GM12878 (cell line): Measurements from ENCODE around the gene TTC39B. TPM values are rescaled to one million over a fixed set of nuclear protein-coding genes. Genes with fewer than 3 reads are reported as not detected.

ENCODE experiments used
- ATAC-seq: fragments of 200-7000 bp; cut with Tn5 transposase; 3 replicates; pipeline ENCODE4 v1.9.1; 2020; ENCODE audit warnings: mild to moderate bottlenecking, moderate library complexity
- BruUV-seq: library from RNA; stranded (reverse); fragments of 400-500 nt; replicated peaks from 2 replicates; lab custom pipeline; 2021; lab: Mats Ljungman, UMichigan
- CTCF ChIA-PET: fragments of 300-600 bp; sonication (Branson Sonifier 250); formaldehyde crosslinking; extraction: SDS; loops from one replicate; lab custom pipeline; 2021; ENCODE audit warnings: inconsistent platforms; lab: Yijun Ruan, JAX
- POLR2A ChIA-PET: fragments of 350-600 bp; formaldehyde crosslinking; extraction: SDS; loops from one replicate; lab custom pipeline; 2021; ENCODE audit warnings: inconsistent platforms; lab: Charles Lee
- RAD21 ChIA-PET: fragments of 300-600 bp; sonication (Branson Sonifier 250); formaldehyde crosslinking; loops from one replicate; lab custom pipeline; 2023; ENCODE audit warnings: antibody characterized with exemption; ENCODE audit not compliant: unreplicated experiment; lab: Charles Lee
- SMC1A ChIA-PET: fragments of 300-600 bp; sonication (Branson Sonifier 250); formaldehyde crosslinking; loops from one replicate; lab custom pipeline; 2023; ENCODE audit not compliant: unreplicated experiment, uncharacterized antibody; lab: Charles Lee
- DNase-seq: peaks from one replicate; pipeline ENCODE4 v3.0.0-alpha.2; 2011; ENCODE audit warnings: low read depth, low spot score
- FAIRE-seq: peaks from 3 replicates; lab custom pipeline; 2011; peaks lifted over from hg19 to GRCh38; lab: Jason Lieb, UNC
- H2AFZ ChIP-seq: 2 replicates; pipeline ENCODE4 v1.6.0; 2011; ENCODE audit warnings: low read depth, low read length, control low read depth; ENCODE audit not compliant: control insufficient read depth
- H3K27ac ChIP-seq: 2 replicates; pipeline ENCODE4 v1.5.1; 2011; ENCODE audit warnings: control low read depth; ENCODE audit not compliant: control insufficient read depth, insufficient read depth
- H3K27me3 ChIP-seq, 2 experiments: replicated peaks in 1 of 2; 2 replicates each; pipeline versions ENCODE4 v1.6.0 to v1.6.1; 2011; ENCODE audit warnings: low read length in 1 of 2; ENCODE audit not compliant: control insufficient read depth in 2 of 2, insufficient read depth in 2 of 2
- H3K36me3 ChIP-seq, 2 experiments: 2 replicates each; pipeline ENCODE4 v1.5.1; 2011; ENCODE audit warnings: low read length in 1 of 2; ENCODE audit not compliant: control insufficient read depth in 2 of 2, insufficient read depth in 2 of 2
- H3K4me1 ChIP-seq: 2 replicates; pipeline ENCODE4 v1.6.1; 2011; ENCODE audit warnings: mild to moderate bottlenecking, low read length, moderate library complexity, mixed read lengths; ENCODE audit not compliant: control insufficient read depth, insufficient read depth
- H3K4me2 ChIP-seq: 2 replicates; pipeline ENCODE4 v1.6.0; 2011; ENCODE audit warnings: control low read depth; ENCODE audit not compliant: control insufficient read depth, insufficient read depth
- H3K4me3 ChIP-seq: fragments of 200-600 bp; sonication (generic); 2 replicates; pipeline ENCODE4 v1.5.1; 2016
- H3K79me2 ChIP-seq: 2 replicates; pipeline ENCODE4 v1.6.0; 2011; ENCODE audit warnings: low read length; ENCODE audit not compliant: control insufficient read depth, insufficient read depth
- H3K9ac ChIP-seq: 2 replicates; pipeline ENCODE4 v1.8.0; 2011; ENCODE audit warnings: low read length, control low read depth, mixed read lengths; ENCODE audit not compliant: control insufficient read depth, insufficient read depth
- H3K9me3 ChIP-seq: replicated peaks from 3 replicates; pipeline ENCODE4 v1.5.1; 2011; ENCODE audit warnings: mild to moderate bottlenecking, low read length; ENCODE audit not compliant: control insufficient read depth, insufficient read depth
- H4K20me1 ChIP-seq: 2 replicates; pipeline ENCODE4 v1.6.0; 2011; ENCODE audit not compliant: control insufficient read depth, insufficient read depth
- ATF3 ChIP-seq: IDR thresholded peaks from 2 replicates; pipeline ENCODE4 v1.6.1; 2011; ENCODE audit warnings: low read depth, mild to moderate bottlenecking, low read length, moderate library complexity, borderline replicate concordance; ENCODE audit errors: extremely low read depth
- BCL3 ChIP-seq: IDR thresholded peaks from 2 replicates; pipeline ENCODE4 v1.6.1; 2011; ENCODE audit warnings: borderline replicate concordance, low read depth, mild to moderate bottlenecking, moderate library complexity, low read length; ENCODE audit not compliant: insufficient read depth, poor library complexity, severe bottlenecking
- DPF2 ChIP-seq: fragments of 450-650 bp; IDR thresholded peaks from 2 replicates; pipeline ENCODE4 v1.6.1; 2017; ENCODE audit warnings: mild to moderate bottlenecking
- ETV6 ChIP-seq, 2 experiments: fragments of 450-650 bp in 1 of 2; IDR thresholded peaks in 1 of 2; conservative IDR thresholded peaks in 1 of 2; 2 replicates each; pipeline ENCODE4 v1.6.1; 2014; ENCODE audit warnings: antibody characterized with exemption in 1 of 2, borderline replicate concordance in 1 of 2, low read depth in 1 of 2, mild to moderate bottlenecking in 1 of 2, moderate library complexity in 1 of 2
- IRF4 ChIP-seq: IDR thresholded peaks from 2 replicates; pipeline ENCODE4 v1.6.1; 2011; ENCODE audit warnings: low read depth, low read length
- LARP7 ChIP-seq: fragments of 450-650 bp; IDR thresholded peaks from 2 replicates; pipeline ENCODE4 v1.6.1; 2017; ENCODE audit warnings: mild to moderate bottlenecking
- MEF2A ChIP-seq: IDR thresholded peaks from 2 replicates; pipeline ENCODE4 v1.6.1; 2011; ENCODE audit warnings: low read depth, mild to moderate bottlenecking, low read length, moderate library complexity; ENCODE audit not compliant: insufficient read depth
- MYC ChIP-seq: IDR thresholded peaks from 2 replicates; pipeline ENCODE4 v1.6.1; 2011; ENCODE audit warnings: mild to moderate bottlenecking, low read length, moderate library complexity, inconsistent platforms; ENCODE audit not compliant: insufficient read depth, insufficient replicate concordance, insufficient read length, severe bottlenecking
- NFYB ChIP-seq: IDR thresholded peaks from 2 replicates; pipeline ENCODE4 v1.6.1; 2011; ENCODE audit warnings: low read depth, mild to moderate bottlenecking, low read length, improper control_type of control experiment, moderate library complexity; ENCODE audit not compliant: insufficient read depth
- NR2C1 ChIP-seq: fragments of 450-650 bp; IDR thresholded peaks from 2 replicates; pipeline ENCODE4 v1.6.1; 2017; ENCODE audit warnings: antibody characterized with exemption, mild to moderate bottlenecking, moderate library complexity
- PAX5 ChIP-seq: IDR thresholded peaks from 2 replicates; pipeline ENCODE4 v1.6.1; 2011; ENCODE audit warnings: low read depth, low read length, borderline replicate concordance
- POLR2A ChIP-seq: IDR thresholded peaks from 2 replicates; pipeline ENCODE4 v1.6.1; 2011; ENCODE audit warnings: low read depth, mild to moderate bottlenecking, low read length
- RAD51 ChIP-seq: fragments of 450-650 bp; IDR thresholded peaks from 2 replicates; pipeline ENCODE4 v1.6.1; 2016; ENCODE audit warnings: moderate library complexity, mild to moderate bottlenecking, inconsistent platforms
- RB1 ChIP-seq: fragments of 450-650 bp; formaldehyde crosslinking; IDR thresholded peaks from 2 replicates; pipeline ENCODE4 v1.6.1; 2017; ENCODE audit warnings: mild to moderate bottlenecking, borderline replicate concordance
- USF1 ChIP-seq: IDR thresholded peaks from 2 replicates; pipeline ENCODE4 v1.6.1; 2011; ENCODE audit warnings: borderline replicate concordance, low read depth, mild to moderate bottlenecking, moderate library complexity, mixed read lengths, low read length; ENCODE audit not compliant: insufficient read depth; ENCODE audit errors: extremely low read length
- ZBTB4 ChIP-seq: fragments of 450-650 bp; formaldehyde crosslinking; IDR thresholded peaks from 2 replicates; pipeline ENCODE4 v1.4.0; 2022; ENCODE audit warnings: mild to moderate bottlenecking, moderate library complexity
- WGBS: methylation state at CpG from one replicate; pipeline ENCODE4 v1.1.6; 2016; ENCODE audit warnings: low lambda C conversion rate; ENCODE audit not compliant: insufficient replicate concordance, insufficient coverage; ENCODE audit errors: missing lambda C conversion rate; 5-methylcytosine and 5-hydroxymethylcytosine counted together
- in situ Hi-C: fragments of 300-500 bp; cut with MboI; formaldehyde crosslinking; loops from 9 replicates; pipeline ENCODE4 v1.14.3; 2018; ENCODE audit warnings: mixed read lengths
- intact Hi-C: fragments of 100-400 bp; cut with micrococcal nuclease; formaldehyde crosslinking; loops from one replicate; pipeline ENCODE4 v1.14.2; 2022; ENCODE audit not compliant: unreplicated experiment
- polyA plus RNA-seq, 11 experiments: library from polyadenylated mRNA; depleted of rRNA in 4 of 11; unstranded in 6 of 11; stranded (reverse) in 5 of 11; fragments of >200 nt; fragmentation: Nextera tagmentation in 4 of 11; fragmentation: Illumina TruSeq in 1 of 11; extraction: Ambion mirVana in 4 of 11; extraction: Trizol in 1 of 11; gene quantifications; 1 replicate in 1 of 11; 2 replicates in 10 of 11; pipeline versions ENCODE4 v1.2.1 to v1.2.3, GENCODE V29; 2011 to 2016; ENCODE audit warnings: inconsistent platforms in 2 of 11, missing spikeins in 2 of 11, low read depth in 1 of 11
- total RNA-seq, 4 experiments: library from RNA; depleted of rRNA in 3 of 4; stranded (reverse); fragments of >200 nt in 3 of 4; fragmentation: Illumina TruSeq in 1 of 4; extraction: Trizol in 1 of 4; gene quantifications; 2 replicates each; pipeline versions ENCODE4 v1.2.1 to v1.2.3, GENCODE V29; 2013 to 2021

Gene TTC39B
- total and polyA plus RNA-seq, 10 of the 15 experiments (the other 5 are each of a cell fraction or from before 2014, with no cell fraction given), result 0.68 to 2.5 (median 1.5) TPM

GRCh38 chr9:15311607-15312006 is 4.6 kb upstream of the TTC39B start (continued):
- TF ChIP-seq USF1 (no peak), IRF4 (no peak), MYC (no peak), BCL3 (no peak), POLR2A (no peak)

GRCh38 chr9:15310107-15310850 is 3.3 kb upstream of the TTC39B start:
- Histone ChIP-seq H3K79me2 (no peaks in the 10 kb centered on the region), H3K36me3 (no peaks in the 10 kb centered on the region), H3K9me3 (no peaks in the 10 kb centered on the region), H3K4me3 (no peak overlapping the region), H3K4me2 (no peak overlapping the region), H3K9ac (no peak overlapping the region), H4K20me1 (no peaks in the 10 kb centered on the region), H2AFZ (no peak overlapping the region), H3K27me3 (no peaks in the 10 kb centered on the region; a peak in 1 of 4 replicates), H3K4me1 (peaks cover 8% of the 10 kb centered on the region; the same call in 1 of the 2 replicates), H3K27ac (no peak overlapping the region)
- no peak for FAIRE-seq
- intact Hi-C loops, result no loop called here
- in situ Hi-C loops, result no loop called here
- ChIA-PET SMC1A (interaction anchor here (0.8 to 1.1 kb wide), 3 partner anchors 14 to 102 kb away, joined by 3 to 6 read pairs (median 3); no protein-coding TSS in a partner anchor), CTCF (interaction anchor here (0.9 to 1.5 kb wide), 4 partner anchors 11 to 98 kb away, joined by 3 to 5 read pairs (median 4); no protein-coding TSS in a partner anchor), POLR2A (no interaction called here), RAD21 (no interaction called here)
- BruUV-seq, result no TSS peak
- WGBS, result 29% methylated on average over 6 of the region's 6 CpGs
- ATAC-seq, result no peak
- no peak for DNase-seq
- TF ChIP-seq MEF2A (no peak), NR2C1 (no peak), ETV6 (conservative IDR thresholded peaks at IDR 0.05 in 1 of 2, IDR thresholded peaks at IDR 0.05 in 1 of 2; ENCODE audit: borderline replicate concordance in 1 of 2, low read depth in 1 of 2) (no peak), ZBTB4 (CRISPR knock-in tag) (no peak), DPF2 (no peak), ATF3 (no peak), RAD51 (no peak), PAX5 (no peak), RB1 (no peak), NFYB (no peak), LARP7 (no peak)
